ENCODE measurements around the gene FXN. TPM values are rescaled to one million over a fixed set of nuclear protein-coding genes. Genes with fewer than 3 reads are reported as not detected.

FXN gene
- total and polyA plus RNA-seq, 2 donors (not counting 1 experiment from before 2014, with no cell fraction given), result 8.8 to 9.6 TPM

DNA sequence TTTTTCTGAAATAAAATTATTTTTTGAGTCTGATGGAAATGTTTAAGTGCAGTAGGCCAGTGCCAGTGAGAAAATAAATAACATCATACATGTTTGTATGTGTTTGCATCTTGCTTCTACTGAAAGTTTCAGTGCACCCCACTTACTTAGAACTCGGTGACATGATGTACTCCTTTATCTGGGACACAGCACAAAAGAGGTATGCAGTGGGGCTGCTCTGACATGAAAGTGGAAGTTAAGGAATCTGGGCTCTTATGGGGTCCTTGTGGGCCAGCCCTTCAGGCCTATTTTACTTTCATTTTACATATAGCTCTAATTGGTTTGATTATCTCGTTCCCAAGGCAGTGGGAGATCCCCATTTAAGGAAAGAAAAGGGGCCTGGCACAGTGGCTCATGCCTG is 39.2 kb downstream of the FXN start:
- Mint-ChIP-seq H3K9me3 (ENCODE audit: insufficient read depth) (no peaks in the 10 kb centered on the region), H3K27me3 (no peaks in the 10 kb centered on the region), H3K4me3 (no peak overlapping the region), H3K4me1 (no peaks in the 10 kb centered on the region), H3K27ac (no peak overlapping the region)
- no peak overlapping the region for H3K4me3 ChIP-seq (ENCODE audit: control extremely low read depth in 1 of 5, extremely low read depth in 1 of 5, insufficient read depth in 1 of 5, low read depth in 2 of 5, low read length in 4 of 5)
- no peaks in the 10 kb centered on the region for H3K27me3 ChIP-seq (replicated peaks in 1 of 4; ENCODE audit: control extremely low read depth in 1 of 4, control insufficient read depth in 3 of 4, insufficient read depth in 4 of 4, low read length in 3 of 4)
- H2AFZ ChIP-seq (ENCODE audit: insufficient read depth, low read depth, low read length, poor library complexity, severe bottlenecking), result no peak overlapping the region
- ChIA-PET CTCF (no interaction called here), POLR2A (no interaction called here)
- ATAC-seq (ENCODE audit: low read depth) (no peak), DNase-seq (no peak)
- WGBS (ENCODE audit: insufficient coverage), result no CpG with 5 or more reads among the region's 2 CpGs
- TF ChIP-seq EZH2 (IDR thresholded peaks at IDR 0.05; ENCODE audit: borderline replicate concordance, insufficient read depth, low read depth, low read length, poor library complexity, severe bottlenecking), result no peak
- TF ChIP-seq, protein P1, sequence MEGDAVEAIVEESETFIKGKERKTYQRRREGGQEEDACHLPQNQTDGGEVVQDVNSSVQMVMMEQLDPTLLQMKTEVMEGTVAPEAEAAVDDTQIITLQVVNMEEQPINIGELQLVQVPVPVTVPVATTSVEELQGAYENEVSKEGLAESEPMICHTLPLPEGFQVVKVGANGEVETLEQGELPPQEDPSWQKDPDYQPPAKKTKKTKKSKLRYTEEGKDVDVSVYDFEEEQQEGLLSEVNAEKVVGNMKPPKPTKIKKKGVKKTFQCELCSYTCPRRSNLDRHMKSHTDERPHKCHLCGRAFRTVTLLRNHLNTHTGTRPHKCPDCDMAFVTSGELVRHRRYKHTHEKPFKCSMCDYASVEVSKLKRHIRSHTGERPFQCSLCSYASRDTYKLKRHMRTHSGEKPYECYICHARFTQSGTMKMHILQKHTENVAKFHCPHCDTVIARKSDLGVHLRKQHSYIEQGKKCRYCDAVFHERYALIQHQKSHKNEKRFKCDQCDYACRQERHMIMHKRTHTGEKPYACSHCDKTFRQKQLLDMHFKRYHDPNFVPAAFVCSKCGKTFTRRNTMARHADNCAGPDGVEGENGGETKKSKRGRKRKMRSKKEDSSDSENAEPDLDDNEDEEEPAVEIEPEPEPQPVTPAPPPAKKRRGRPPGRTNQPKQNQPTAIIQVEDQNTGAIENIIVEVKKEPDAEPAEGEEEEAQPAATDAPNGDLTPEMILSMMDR (IDR thresholded peaks at IDR 0.05), result no peak
- no peaks in the 10 kb centered on the region for H3K79me2 ChIP-seq (ENCODE audit: control insufficient read depth, insufficient read depth, low read length)
- H3K9me3 ChIP-seq (ENCODE audit: control extremely low read depth in 1 of 3, control insufficient read depth in 2 of 3, insufficient read depth in 1 of 3, low read length in 2 of 3), result no peaks in the 10 kb centered on the region
- no peak overlapping the region for H3K27ac ChIP-seq (ENCODE audit: low read length in 2 of 2)
- peaks cover 0 to 7% of the 10 kb centered on the region in 2 experiments for H3K36me3 ChIP-seq (replicated peaks in 1 of 2; ENCODE audit: control extremely low read depth in 1 of 2, control insufficient read depth in 1 of 2, extremely low read depth in 1 of 2, insufficient read depth in 2 of 2, low read length in 1 of 2)
- no peak overlapping the region for H3K9ac ChIP-seq (ENCODE audit: low read length)
- no peaks in the 10 kb centered on the region for H3K4me1 ChIP-seq (ENCODE audit: control insufficient read depth in 2 of 2, insufficient read depth in 2 of 2, low read length in 2 of 2)
- H3K4me2 ChIP-seq (replicated peaks; ENCODE audit: low read depth, low read length, poor library complexity, severe bottlenecking), result no peak overlapping the region
- intact Hi-C loops (cut with micrococcal nuclease), result no loop called here
- no peaks in the 10 kb centered on the region for H4K20me1 ChIP-seq (ENCODE audit: control insufficient read depth, insufficient read depth, low read length, poor library complexity, severe bottlenecking)

DNA sequence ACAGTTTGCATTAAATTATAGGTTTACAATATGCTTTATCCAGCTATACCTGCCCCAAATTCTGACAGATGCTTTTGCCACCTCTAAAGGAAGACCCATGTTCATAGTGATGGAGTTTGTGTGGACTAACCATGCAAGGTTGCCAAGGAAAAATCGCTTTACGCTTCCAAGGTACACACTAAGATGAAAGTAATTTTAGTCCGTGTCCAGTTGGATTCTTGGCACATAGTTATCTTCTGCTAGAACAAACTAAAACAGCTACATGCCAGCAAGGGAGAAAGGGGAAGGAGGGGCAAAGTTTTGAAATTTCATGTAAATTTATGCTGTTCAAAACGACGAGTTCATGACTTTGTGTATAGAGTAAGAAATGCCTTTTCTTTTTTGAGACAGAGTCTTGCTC is 41.0 kb downstream of the FXN start:
- no peak overlapping the region for H3K4me3 ChIP-seq (ENCODE audit: control extremely low read depth in 1 of 5, extremely low read depth in 1 of 5, insufficient read depth in 1 of 5, low read depth in 2 of 5, low read length in 4 of 5)
- TF ChIP-seq, protein P1 (IDR thresholded peaks at IDR 0.05), result no peak
- no peak for TF ChIP-seq EZH2 (IDR thresholded peaks at IDR 0.05; ENCODE audit: borderline replicate concordance, insufficient read depth, low read depth, low read length, poor library complexity, severe bottlenecking)
- no peak overlapping the region for H3K9ac ChIP-seq (ENCODE audit: low read length)
- no peak overlapping the region for H3K27ac Mint-ChIP-seq
- peaks cover 0 to 7% of the 10 kb centered on the region in 2 experiments for H3K36me3 ChIP-seq (replicated peaks in 1 of 2; ENCODE audit: control extremely low read depth in 1 of 2, control insufficient read depth in 1 of 2, extremely low read depth in 1 of 2, insufficient read depth in 2 of 2, low read length in 1 of 2)
- no CpG with 5 or more reads among the region's 5 CpGs for WGBS (ENCODE audit: insufficient coverage)
- H3K4me3 Mint-ChIP-seq, result no peak overlapping the region
- ChIA-PET CTCF (no interaction called here), POLR2A (no interaction called here)
- H3K9me3 ChIP-seq (ENCODE audit: control extremely low read depth in 1 of 3, control insufficient read depth in 2 of 3, insufficient read depth in 1 of 3, low read length in 2 of 3), result no peaks in the 10 kb centered on the region
- ATAC-seq (ENCODE audit: low read depth) (no peak), DNase-seq (no peak)
- H3K4me2 ChIP-seq (replicated peaks; ENCODE audit: low read depth, low read length, poor library complexity, severe bottlenecking), result no peak overlapping the region
- no peaks in the 10 kb centered on the region for H3K79me2 ChIP-seq (ENCODE audit: control insufficient read depth, insufficient read depth, low read length)
- no peaks in the 10 kb centered on the region for H3K4me1 Mint-ChIP-seq
- no peaks in the 10 kb centered on the region for H4K20me1 ChIP-seq (ENCODE audit: control insufficient read depth, insufficient read depth, low read length, poor library complexity, severe bottlenecking)
- no peak overlapping the region for H3K27ac ChIP-seq (ENCODE audit: low read length in 2 of 2)
- intact Hi-C loops (cut with micrococcal nuclease), result no loop called here
- no peak overlapping the region for H2AFZ ChIP-seq (ENCODE audit: insufficient read depth, low read depth, low read length, poor library complexity, severe bottlenecking)
- no peaks in the 10 kb centered on the region for H3K27me3 ChIP-seq (replicated peaks in 1 of 4; ENCODE audit: control extremely low read depth in 1 of 4, control insufficient read depth in 3 of 4, insufficient read depth in 4 of 4, low read length in 3 of 4)
- H3K9me3 Mint-ChIP-seq (ENCODE audit: insufficient read depth), result no peaks in the 10 kb centered on the region
- no peaks in the 10 kb centered on the region for H3K4me1 ChIP-seq (ENCODE audit: control insufficient read depth in 2 of 2, insufficient read depth in 2 of 2, low read length in 2 of 2)
- H3K27me3 Mint-ChIP-seq, result no peaks in the 10 kb centered on the region

All from B cell (primary cell).